GM12865 (cell line): ENCODE results near the gene LRRTM3.

Source experiments
- DNase-seq: peaks from one replicate; pipeline ENCODE4 v3.0.0; 2010; ENCODE audit warnings: low read depth
- H3K4me3 ChIP-seq: 2 replicates; pipeline ENCODE4 v1.5.1; 2011; ENCODE audit warnings: mild to moderate bottlenecking, low read depth, low read length, control low read depth
- CTCF ChIP-seq: IDR thresholded peaks from 2 replicates; pipeline ENCODE4 v1.5.1; 2011; ENCODE audit warnings: low read length, control low read depth, low read depth, inconsistent platforms; ENCODE audit not compliant: insufficient read depth; ENCODE audit errors: missing control alignments

Gene LRRTM3

DNA sequence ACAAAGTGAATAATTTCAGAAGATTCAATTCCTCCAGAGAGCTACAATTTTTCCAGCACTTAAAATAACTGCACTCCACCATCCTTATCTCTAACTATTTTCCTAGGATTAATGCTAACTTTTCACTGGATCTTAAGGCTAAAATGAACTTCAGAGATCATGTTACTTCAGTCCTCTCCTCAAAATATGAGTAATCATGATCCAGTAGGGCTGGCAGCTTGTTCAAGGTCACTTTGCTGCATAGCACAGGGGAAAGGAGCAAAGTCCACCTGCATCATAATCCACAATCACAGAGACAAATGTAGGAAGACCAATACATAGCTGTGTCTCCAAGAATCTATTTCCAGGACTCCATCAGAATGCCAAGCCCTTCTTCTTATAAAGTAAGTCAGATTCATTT lies 150.3 kb downstream of the LRRTM3 start:
- no peak for DNase-seq
- no peak for TF ChIP-seq CTCF

GRCh38 chr10:67077376-67077775 lies 151.5 kb downstream of the LRRTM3 start:
- no peak overlapping the region for H3K4me3 ChIP-seq
- no peak for TF ChIP-seq CTCF
- DNase-seq, result no peak

More for the DNA sequence above, 150.3 kb downstream of the LRRTM3 start:
- H3K4me3 ChIP-seq, result no peak overlapping the region

- DNase-seq, result no peak
- no peak for TF ChIP-seq CTCF
These were observed 153.3 kb downstream of the LRRTM3 start for GRCh38 chr10:67079126-67079525.

GRCh38 chr10:67086327-67087134 lies 160.7 kb downstream of the LRRTM3 start:
- H3K4me3 ChIP-seq, result no peak overlapping the region
- DNase-seq, result no peak
- TF ChIP-seq CTCF, result no peak

More at GRCh38 chr10:67079126-67079525, 153.3 kb downstream of the LRRTM3 start:
- H3K4me3 ChIP-seq, result no peak overlapping the region

DNA sequence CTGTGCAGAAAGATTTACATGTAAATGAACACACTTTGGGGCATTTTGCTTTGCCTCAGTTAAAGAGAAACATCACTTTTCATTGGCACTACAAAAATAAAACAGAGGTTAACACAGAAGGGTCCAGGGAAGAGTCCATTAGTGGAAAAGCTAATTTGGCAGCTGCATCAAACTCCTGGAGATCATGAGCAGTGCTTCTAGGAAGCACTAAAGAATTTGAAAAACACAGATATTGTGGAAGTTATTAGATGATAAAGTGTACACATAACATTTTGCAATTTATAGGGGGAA lies 161.2 kb downstream of the LRRTM3 start:
- no peak for DNase-seq
- H3K4me3 ChIP-seq, result no peak overlapping the region
- no peak for TF ChIP-seq CTCF

DNA sequence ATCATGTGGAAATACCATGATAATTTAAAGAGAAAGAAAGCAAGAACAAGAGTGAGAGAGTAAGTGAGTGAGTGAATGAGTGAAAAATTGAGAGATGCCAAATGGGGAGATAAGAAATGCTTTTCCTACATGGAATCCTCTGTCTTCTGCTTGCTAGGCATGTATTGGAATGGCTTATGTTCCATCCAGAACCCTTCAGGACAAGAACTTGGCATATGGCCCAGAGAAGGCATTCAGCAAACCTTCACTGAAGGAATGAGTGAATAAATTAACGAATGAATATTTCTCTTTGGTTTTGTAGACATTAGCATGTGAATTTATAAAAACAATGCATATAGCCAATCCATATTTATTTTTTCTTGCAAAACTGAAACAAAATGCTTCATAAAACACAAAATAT lies 162.2 kb downstream of the LRRTM3 start:
- TF ChIP-seq CTCF, result no peak
- H3K4me3 ChIP-seq, result no peak overlapping the region
- no peak for DNase-seq

- DNase-seq, result no peak
- H3K4me3 ChIP-seq, result no peak overlapping the region
- TF ChIP-seq CTCF, result no peak
These were observed 169.7 kb downstream of the LRRTM3 start for GRCh38 chr10:67095531-67095930.
